NCI-H774 (cell line): ENCODE data around the gene MICU1.
"Not testable (repeated sequence)": the region's sequence is repeated elsewhere in the genome, so short reads cannot be mapped to it uniquely, and the experiment has no call there.

Source experiments
- DNase-seq: peaks from one replicate; lab custom pipeline; 2025; lab: John Stamatoyannopoulos, UW

Gene MICU1, protein sequence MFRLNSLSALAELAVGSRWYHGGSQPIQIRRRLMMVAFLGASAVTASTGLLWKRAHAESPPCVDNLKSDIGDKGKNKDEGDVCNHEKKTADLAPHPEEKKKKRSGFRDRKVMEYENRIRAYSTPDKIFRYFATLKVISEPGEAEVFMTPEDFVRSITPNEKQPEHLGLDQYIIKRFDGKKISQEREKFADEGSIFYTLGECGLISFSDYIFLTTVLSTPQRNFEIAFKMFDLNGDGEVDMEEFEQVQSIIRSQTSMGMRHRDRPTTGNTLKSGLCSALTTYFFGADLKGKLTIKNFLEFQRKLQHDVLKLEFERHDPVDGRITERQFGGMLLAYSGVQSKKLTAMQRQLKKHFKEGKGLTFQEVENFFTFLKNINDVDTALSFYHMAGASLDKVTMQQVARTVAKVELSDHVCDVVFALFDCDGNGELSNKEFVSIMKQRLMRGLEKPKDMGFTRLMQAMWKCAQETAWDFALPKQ

DNA sequence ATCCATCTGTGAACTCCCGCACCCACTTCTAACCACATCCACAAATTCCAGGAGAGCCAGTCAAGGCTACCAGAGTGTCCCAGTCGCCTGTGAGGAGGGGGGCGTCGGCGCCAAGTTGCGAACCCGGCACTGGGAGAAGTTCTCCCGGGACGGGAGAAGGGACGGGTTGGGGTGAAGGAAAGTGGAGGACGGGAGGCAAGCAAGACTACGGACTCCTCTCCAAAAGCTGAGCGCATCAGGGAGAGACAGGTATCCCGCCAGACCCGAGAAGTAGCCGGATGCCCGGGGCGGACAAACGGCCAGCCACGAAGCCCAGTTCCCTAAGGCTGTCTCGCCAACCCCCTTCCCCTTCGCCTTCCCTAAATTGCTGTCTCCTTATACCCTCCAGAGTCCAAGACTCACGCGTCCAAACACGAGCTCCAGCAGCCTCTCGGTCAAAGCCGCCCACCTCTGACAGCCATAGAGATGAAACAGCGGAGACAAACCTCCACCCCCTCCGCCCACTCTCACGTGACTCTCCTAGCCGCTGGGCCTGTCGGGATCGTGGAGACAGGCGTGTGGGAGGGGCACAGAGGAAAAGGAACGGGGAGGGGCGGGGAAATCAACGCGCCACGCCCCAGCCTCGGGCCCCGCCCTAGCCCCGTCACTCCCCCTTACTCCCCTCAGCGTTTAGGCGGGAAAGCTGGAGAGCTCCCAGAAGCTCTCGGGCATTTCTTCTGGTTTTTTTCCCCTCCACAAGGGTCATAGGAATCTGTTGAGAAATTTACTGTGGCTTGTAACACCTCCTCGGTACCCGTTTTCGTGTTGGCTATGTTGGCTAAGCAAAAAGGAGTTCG, at the start of gene MICU1:
Gene MICU1, minus strand, starts transcription at position 472 of the 836 bp plus-strand sequence. CDS start 59,286 bp downstream, outside the sequence.
- DNase-seq = peak; percentile 95

DNA sequence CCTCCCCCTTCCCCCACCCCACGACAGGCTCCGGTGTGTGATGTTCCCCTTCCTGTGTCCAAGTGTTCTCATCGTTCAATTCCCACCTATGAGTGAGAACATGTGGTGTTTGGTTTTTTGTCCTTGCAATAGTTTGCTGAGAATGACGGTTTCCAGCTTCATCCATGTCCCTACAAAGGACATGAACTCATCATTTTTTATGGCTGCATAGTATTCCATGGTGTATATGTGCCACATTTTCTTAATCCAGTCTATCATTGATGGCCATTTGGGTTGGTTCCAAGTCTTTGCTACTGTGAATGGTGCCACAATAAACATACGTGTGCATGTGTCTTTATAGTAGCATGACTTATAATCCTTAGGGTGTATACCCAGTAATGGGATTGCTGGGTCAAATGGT, 48.3 kb upstream of the MICU1 start:
- DNase-seq = not testable (repeated sequence)

DNA sequence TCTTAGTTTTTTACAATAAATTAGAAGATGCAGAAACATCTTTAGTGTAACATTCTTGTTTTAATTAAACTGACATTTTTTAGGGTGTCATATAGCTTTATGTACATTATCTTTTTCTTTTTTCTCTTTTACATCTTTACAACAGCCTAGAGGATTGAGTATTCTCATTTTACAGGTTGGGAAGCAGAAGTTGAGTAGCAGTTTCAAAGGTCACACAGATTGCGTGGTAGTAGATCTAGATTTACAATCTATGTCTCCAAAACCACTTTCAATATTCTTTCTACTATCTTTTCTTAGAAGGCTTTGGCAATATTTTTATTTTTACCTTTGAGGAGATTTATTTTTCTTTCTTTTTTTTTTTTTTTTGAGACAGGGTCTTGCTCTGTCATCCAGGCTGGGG, 47.4 kb upstream of the MICU1 start:
- DNase-seq = no peak

DNA sequence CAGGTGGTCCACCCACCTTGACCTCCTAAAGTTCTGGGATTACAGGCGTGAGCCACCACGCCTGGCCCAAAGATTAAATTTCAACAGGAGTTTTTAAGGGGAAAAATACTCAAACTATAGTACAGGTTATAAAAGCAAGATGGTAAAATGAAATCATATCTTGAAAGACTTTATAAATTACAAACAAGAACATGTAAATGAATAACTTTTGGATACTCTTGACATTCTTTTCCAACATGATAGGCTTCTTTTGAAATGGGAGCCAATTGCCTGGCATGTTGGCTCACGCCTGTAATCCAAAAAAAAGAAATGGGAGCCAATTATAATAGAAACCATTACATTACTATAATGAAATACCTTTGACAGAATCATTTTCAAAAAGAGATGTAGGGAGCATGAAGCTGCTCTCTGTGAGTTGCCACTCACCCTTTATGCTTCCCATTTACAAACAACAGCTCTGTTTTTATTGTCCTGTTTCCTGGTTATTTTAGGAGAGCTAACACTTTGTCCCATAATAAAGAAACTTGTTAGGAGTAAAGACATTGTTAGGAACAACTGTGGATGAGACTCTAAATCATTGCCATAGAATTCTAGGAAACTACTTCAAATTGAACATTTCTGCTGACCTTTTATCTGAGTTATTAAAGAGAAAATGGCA, 41.5 kb upstream of the MICU1 start:
- DNase-seq = no peak

DNA sequence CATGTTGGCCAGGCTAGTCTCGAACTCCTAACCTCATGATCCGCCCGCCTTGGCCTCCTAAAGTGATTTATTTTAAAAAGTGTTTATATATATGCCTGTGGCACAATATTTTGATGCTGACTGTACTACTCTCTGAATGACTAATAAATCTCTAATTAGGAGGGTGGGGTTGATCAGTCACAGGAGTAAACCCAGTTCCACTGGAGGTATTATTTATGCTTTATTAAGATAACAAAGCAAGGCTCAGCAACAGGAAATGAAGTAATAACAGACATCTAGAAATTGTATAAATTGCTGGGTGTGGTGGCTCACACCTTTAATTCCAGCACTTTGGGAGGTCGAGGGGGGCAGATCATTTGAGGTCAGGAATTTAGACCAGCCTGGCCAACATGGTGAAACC, 40.0 kb upstream of the MICU1 start:
- DNase-seq = no peak

DNA sequence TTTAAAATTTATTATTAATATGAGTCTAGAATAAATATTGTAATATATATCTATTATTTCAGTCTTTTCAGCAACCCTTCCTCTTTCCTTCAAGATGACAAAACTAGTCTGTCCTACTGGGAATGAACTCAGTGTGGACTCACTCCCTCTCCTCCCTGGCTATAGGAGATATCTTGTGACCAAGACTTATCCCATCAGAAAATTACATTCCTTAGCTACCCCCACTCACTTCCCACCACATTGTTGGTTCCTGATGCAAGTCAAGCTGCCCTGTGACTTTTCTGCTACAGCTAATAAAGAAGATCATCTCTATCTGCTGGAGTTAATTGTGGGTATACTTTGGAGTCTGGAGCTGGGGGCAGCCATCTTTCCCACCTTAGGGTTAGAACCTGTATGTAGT, 38.1 kb upstream of the MICU1 start:
- no peak for DNase-seq

DNA sequence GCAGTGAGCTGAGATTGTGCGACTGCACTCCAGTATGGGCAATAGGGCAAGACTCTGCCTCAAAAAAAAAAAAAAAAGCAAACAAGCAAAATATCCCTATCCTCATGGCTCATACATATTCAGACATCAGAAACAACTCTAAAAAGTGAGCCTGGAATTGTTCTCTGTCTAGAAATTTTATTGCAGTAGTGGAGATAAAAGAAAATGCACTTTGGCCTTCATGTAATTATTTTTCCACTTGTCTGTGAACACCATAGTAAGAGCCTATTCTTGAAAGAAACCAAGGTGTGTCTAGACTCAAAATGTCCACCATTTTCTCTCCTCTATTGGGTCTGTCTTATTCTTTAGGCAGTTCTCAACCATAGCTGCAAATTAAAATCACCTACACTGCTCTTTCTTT, 35.6 kb upstream of the MICU1 start:
- DNase-seq = no peak

DNA sequence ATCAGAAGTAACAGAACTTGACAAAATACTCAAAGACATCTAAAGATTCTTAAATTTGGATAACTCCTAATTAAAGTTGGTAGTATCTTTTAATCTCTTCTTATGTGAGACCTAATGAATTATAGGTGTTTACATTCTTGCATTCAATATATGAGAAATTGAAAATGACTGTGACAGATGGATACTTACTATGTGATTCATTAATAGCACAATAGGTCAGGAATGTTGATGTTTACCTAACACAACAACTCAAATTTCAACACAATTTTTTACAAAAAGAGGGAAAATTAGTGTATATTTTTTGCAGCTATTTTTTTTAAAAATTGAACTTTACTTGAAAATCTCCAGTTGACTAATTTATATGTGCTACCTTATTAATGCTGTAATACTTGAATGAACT, 34.3 kb upstream of the MICU1 start:
- no peak for DNase-seq

DNA sequence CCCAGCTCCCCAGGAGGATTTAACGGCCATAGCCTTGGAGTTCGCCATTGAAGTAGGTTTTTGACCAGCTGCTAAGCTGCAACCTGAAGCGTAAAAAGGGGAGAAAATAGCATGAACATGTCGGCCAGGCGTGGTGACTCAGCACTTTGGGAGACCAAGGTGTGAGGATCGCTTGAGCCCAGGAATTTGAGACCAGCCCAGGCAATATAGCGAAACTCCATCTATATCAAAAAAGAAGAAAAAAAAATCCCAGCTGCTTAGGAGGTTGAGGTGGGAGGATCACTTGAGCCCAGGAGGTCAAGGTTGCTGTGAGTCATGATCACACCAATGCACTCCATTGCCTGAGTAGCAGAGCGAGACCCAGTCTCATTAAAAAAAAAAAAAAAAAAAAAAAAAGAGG, 33.8 kb upstream of the MICU1 start:
- no peak for DNase-seq

DNA sequence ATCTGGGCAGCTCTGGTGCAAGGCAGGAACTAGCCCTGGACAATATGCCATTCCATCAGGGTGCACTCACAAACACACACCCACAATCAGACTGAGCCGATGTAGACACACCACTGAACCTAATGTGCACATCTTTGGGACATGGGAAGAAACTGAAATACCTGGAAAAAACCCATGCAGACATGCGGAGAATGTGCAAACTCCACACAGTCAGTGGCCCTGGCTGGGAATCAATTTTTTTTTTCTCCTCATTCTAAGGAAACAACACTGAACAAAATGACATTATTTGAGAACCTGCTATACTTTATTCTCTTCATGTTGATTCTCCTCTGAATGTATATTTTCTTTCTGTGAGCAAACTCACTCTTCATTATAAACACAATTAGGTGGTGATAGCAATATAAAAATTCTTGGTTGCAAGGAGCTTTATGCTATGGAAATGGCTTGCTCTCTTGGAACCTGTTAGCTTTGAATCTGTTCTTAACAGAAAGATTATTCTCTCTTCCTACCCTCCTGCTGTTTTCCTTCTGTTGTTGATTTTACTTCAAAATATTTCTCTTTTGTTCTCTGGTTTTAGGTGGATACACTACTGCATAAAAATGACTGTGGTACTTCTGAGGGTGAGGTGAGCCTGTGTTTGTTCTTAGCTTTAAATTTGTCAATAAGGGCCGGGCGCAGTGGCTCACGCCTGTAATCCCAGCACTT, 33.0 kb upstream of the MICU1 start:
- no peak for DNase-seq

DNA sequence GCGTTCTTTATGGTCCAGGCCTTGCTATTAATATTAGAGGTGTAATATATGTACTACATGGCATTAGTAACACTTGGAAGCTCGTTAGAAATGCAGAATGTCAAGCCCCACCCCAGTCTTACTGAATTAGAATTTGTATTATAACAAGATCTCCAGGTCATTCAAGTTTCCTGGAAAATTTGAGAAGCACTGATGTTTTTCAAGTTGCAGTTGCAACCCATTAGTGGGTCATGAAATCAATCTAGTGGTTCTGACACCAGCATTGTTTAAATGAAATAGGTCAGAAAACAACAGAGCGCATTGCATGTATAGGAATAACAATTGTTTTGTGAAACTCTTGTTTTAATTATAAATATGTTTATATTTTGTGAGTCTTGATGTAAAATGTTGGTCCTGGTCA, 28.8 kb upstream of the MICU1 start:
- no peak for DNase-seq

DNA sequence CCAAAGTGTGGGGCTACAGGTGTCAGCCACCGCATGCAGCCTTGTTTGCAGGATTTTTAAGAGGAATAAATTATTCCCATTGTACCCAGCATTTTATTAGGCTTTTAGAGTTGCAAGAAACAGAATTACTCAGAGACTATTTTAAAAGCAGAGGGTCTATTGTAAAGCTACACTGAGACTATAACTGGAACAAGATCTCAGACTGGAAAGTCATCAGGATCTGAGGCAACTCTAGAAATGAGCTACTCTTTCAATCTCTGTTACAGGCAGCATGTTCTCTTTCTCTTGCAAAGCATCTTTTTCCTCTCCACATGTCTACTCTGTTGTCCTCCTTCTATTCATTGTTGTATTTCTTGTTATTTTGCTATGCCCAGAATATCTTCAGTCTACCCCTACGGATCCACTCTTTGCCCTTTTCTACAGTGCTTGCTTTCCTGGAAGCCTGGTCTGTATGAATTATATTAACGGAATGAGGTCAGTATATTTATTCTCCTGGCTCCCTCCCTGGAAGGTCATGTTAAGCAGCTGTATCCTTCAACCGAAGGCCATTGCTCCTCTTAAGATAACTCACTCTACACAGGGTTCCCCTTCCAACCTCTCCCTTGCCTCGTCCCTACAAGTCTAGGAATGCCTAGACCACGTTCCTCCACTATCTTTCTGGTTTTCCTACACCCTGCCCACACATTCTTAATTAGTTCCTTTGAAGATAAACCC, 27.7 kb upstream of the MICU1 start:
- DNase-seq = no peak

DNA sequence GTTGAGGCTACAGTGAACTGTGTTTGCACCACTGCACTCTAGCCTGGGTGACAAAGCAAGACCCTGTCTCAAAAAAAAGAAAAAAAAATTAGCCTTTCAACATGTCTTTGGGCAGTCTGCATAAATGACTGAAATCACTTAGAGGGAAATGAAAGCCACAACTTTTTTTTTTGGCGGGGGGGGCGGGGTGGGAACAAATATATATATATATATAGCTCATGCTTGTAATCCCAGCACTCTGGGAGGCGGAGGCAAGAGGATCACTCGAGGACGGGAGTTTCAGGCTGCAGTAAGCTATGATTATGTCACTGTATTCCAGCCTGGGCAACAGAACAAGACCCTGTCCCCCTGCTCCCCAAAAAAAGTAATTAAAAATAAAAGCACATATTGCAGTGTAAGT, 23.4 kb upstream of the MICU1 start:
- no peak for DNase-seq

DNA sequence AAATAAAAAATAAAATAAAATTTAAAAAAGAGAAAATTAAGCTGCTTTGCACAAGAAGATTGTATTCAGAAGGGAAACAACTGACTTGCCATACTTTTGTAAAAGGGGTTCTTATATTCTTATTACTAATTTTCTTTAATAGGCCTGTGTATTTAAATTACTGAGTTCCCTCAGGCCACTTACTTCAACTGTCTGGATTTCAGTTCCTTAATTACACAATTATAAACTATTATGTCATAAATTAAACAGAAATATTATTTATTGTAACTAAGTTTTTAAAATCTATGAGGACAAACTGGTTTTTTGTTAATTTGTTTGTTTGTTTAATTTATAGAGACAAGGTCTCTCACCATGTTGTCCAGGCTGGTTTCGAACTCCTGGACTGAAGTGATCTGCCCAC, 22.4 kb upstream of the MICU1 start:
- DNase-seq = no peak

DNA sequence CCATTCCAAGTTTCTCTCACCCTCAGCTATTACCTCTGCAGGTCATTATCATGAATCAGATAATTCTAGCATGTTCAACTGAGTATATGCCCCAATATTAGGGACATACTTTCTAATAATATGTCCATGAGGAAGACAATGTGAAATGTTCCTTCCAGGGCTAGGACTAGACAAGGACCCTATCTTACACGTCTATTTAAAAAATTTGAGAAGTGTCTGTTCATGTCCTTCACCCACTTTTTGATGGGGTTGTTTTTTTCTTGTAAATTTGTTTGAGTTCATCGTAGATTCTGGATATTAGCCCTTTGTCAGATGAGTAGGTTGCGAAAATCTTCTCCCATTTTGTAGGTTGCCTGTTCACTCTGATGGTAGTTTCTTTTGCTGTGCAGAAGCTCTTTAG, 21.1 kb upstream of the MICU1 start:
- DNase-seq = not testable (repeated sequence)

DNA sequence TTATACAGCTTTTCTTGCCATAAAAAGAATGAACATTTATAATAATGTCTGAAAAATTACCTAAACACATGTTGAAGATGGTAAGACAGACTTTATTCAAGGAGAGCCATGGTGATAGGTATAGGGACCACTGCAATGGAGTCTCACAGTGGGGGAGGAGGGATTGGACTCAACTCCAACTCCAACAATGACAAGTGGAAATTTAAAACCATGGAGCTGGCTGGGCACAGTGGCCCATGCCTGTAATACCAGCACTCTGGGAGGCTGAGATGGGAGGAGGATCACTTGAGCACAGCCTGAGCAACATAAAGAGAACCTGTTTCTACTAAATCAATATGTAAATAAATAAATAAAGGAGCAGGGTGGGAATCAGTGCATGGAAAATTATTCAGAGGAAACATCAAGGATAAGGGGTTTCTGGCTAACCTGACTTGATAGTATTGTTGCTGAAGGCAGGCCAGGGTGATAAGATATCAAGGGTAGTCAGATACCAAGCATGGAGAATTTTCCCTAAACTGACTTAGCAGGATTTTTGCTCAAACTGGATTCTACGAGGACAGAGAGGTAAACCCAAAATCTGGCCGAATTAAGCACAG, 19.5 kb upstream of the MICU1 start:
- no peak for DNase-seq

DNA sequence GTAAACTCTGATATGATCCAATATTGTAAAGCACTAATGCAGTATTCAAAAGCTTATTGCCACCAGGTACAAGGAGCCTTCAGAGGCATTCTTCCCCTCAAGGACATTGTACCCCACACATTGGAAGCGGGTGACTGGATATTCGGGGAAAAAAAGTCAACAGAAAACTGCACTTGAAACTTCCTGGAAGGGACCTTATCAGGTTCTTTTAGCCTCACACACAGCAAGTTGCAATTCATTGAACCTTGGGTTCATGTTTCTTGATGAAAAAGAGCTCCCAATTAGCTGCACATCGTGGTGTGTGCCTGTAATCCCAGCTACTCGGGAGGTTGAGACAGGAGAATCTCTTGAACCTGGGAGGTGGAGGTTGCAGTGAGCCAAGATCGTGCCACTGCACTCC, 16.4 kb upstream of the MICU1 start:
- no peak for DNase-seq

DNA sequence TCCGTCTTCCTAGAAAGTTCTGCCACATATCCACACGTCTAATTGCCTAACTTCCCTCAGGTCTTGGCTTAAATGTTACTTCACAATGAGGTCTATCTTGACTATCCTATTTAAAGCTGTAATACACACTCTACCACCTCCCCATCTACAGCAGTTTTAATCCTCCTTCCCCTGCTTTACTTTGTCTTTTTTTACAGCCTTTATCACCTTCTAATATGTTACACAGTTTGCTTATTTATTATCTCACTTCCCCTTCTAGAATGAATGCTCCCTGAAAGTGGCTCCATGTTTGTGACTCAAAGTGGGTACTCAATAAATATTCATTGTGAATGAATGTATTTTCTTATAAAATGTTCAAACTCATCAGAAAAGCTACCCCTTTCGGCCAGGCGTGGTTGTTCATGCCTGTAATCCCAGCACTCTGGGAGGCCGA, 13.6 kb upstream of the MICU1 start:
- no peak for DNase-seq

DNA sequence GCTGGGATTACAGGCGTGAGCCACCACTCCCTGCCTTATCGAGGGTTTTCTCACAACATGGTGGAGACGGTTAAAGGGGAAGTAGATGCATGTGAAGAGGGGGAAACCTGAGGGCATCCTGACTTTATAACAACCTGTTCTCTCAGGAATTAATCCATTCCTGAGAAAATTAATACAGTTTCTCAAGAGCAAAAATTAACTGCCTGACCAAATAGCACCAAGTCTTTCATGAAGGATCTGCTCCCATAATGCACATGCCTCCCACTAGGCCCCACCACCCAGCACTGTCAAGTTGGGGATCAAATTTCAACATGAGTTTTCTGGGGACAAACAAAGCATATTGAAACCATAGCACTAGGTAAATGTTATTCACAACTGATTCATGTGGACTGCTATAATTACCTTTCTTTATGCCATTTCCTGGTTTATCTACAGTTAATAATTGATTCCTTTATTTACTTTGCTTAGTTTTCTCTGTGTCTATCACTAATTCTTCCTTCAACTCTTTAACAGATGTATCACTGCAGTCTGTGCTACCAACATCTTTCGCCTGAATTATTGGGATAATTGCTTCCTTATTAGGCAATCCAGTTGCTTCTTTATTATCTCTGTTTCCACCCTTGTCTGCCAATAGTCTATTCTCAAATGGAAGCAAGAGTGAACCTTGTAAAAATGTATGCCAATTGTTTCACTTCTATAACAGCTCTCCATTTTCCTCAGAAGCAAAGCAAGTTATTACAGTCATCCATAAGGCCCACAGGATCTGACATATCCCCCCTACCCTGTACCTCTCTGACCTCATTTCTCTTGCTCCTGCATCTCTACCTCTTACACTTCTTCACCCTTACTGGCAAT, 12.9 kb upstream of the MICU1 start:
- peak; percentile 37 for DNase-seq

DNA sequence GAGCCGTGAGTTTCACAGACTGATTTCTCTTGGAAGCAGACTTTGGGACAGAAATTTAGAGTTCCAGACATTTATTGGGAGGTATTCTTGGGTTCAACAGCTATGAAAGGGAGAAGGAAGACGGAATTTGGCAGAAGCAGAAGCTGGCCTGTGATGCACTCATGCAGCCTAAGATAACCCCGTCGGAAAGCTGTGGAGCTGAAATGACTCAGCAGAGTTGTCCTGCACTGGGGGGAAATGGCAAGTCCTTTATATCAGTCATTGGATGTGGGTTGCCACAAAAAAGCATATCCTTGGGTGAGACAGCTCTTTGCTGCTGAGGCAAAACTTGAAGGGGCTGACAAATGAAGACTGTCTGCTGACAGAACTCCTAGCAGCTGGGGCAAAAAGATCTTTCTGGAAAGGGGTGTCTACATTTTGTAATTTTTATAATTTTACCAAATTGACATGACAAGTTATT, 11.5 kb upstream of the MICU1 start:
- DNase-seq = no peak
